Keratinocyte (primary cell): ENCODE measurements around the gene ERBB3.

Source experiments
- EZH2 ChIP-seq: IDR thresholded peaks from one replicate; pipeline ENCODE4 v1.6.1; 2012; ENCODE audit warnings: inconsistent platforms, mild to moderate bottlenecking, low read length, moderate library complexity
- TF ChIP-seq, protein P1 (sequence below), 3 experiments: IDR thresholded peaks in 1 of 3; conservative IDR thresholded peaks in 1 of 3; optimal IDR thresholded peaks in 1 of 3; 2 replicates in 2 of 3; 3 replicates in 1 of 3; pipeline versions ENCODE3 to v1.5.1; 2011; ENCODE audit warnings: low read length in 3 of 3, mild to moderate bottlenecking in 3 of 3, moderate library complexity in 2 of 3, control low read depth in 1 of 3, inconsistent platforms in 1 of 3; ENCODE audit not compliant: insufficient read depth in 2 of 3; ENCODE audit errors: extremely low read depth in 1 of 3

DNA sequence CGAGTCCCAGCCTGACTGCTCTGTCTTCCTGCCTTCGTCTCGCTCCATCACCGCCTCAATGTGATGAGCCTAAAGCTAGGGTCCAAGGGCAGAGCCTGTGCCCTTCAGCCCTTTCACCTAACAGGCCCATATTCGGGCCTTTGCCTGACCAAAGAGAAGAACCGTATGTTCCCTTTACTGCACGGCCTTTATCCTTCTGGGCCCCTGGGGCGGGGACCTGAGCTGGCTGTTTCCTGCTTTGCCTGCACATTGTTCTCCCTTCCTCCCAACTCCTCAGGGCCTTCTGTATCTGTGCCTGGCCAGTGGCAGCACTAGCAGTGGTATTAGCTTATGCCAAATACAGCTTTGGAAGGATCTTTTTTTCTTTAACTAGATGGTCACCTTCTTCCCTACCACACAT is 63.9 kb downstream of the ERBB3 start:
- TF ChIP-seq, protein P1, sequence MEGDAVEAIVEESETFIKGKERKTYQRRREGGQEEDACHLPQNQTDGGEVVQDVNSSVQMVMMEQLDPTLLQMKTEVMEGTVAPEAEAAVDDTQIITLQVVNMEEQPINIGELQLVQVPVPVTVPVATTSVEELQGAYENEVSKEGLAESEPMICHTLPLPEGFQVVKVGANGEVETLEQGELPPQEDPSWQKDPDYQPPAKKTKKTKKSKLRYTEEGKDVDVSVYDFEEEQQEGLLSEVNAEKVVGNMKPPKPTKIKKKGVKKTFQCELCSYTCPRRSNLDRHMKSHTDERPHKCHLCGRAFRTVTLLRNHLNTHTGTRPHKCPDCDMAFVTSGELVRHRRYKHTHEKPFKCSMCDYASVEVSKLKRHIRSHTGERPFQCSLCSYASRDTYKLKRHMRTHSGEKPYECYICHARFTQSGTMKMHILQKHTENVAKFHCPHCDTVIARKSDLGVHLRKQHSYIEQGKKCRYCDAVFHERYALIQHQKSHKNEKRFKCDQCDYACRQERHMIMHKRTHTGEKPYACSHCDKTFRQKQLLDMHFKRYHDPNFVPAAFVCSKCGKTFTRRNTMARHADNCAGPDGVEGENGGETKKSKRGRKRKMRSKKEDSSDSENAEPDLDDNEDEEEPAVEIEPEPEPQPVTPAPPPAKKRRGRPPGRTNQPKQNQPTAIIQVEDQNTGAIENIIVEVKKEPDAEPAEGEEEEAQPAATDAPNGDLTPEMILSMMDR (optimal IDR thresholded peaks at IDR 0.05 in 1 of 3, IDR thresholded peaks at IDR 0.05 in 1 of 3, conservative IDR thresholded peaks at IDR 0.05 in 1 of 3; ENCODE audit: extremely low read depth in 1 of 3, insufficient read depth in 2 of 3, low read length in 3 of 3) = no peak
- TF ChIP-seq EZH2 = no peak
